WERI-Rb-1 (cell line): ENCODE data around the gene GALNT18.

ENCODE experiments used
- DNase-seq: peaks from one replicate; pipeline ENCODE4 v3.0.0-alpha.2; 2020
- H3K27ac ChIP-seq: fragments of 250-450 bp; sonication (Bioruptor Pico); 2 replicates; pipeline ENCODE4 v1.5.1; 2020; ENCODE audit warnings: mild to moderate bottlenecking, moderate library complexity
- H3K27me3 ChIP-seq: fragments of 250-450 bp; sonication (Bioruptor Pico); 2 replicates; pipeline ENCODE4 v1.5.1; 2021; ENCODE audit warnings: mild to moderate bottlenecking, low read depth, moderate library complexity; ENCODE audit not compliant: insufficient read depth, severe bottlenecking
- H3K36me3 ChIP-seq: fragments of 250-450 bp; sonication (Bioruptor Pico); 2 replicates; pipeline ENCODE4 v1.5.1; 2020; ENCODE audit warnings: mild to moderate bottlenecking, moderate library complexity
- H3K4me3 ChIP-seq: 2 replicates; pipeline ENCODE4 v1.5.1; 2011; ENCODE audit warnings: low read depth, mild to moderate bottlenecking, control low read depth, low read length
- H3K9me3 ChIP-seq: fragments of 250-450 bp; sonication (Bioruptor Pico); 2 replicates; pipeline ENCODE4 v1.5.1; 2021; ENCODE audit warnings: mild to moderate bottlenecking, moderate library complexity; ENCODE audit not compliant: severe bottlenecking
- TF ChIP-seq, protein P1 (sequence below): IDR thresholded peaks from 2 replicates; pipeline ENCODE4 v1.5.1; 2011; ENCODE audit warnings: low read depth, mild to moderate bottlenecking, control low read depth, inconsistent platforms, low read length

The GALNT18 gene

GRCh38 chr11:11320825-11321224, 301.0 kb downstream of the GALNT18 start:
- TF ChIP-seq, protein P1, sequence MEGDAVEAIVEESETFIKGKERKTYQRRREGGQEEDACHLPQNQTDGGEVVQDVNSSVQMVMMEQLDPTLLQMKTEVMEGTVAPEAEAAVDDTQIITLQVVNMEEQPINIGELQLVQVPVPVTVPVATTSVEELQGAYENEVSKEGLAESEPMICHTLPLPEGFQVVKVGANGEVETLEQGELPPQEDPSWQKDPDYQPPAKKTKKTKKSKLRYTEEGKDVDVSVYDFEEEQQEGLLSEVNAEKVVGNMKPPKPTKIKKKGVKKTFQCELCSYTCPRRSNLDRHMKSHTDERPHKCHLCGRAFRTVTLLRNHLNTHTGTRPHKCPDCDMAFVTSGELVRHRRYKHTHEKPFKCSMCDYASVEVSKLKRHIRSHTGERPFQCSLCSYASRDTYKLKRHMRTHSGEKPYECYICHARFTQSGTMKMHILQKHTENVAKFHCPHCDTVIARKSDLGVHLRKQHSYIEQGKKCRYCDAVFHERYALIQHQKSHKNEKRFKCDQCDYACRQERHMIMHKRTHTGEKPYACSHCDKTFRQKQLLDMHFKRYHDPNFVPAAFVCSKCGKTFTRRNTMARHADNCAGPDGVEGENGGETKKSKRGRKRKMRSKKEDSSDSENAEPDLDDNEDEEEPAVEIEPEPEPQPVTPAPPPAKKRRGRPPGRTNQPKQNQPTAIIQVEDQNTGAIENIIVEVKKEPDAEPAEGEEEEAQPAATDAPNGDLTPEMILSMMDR = no peak
- no peak overlapping the region for H3K27ac ChIP-seq
- H3K4me3 ChIP-seq = no peak overlapping the region
- DNase-seq = peak; percentile 19
- no peaks in the 10 kb centered on the region for H3K27me3 ChIP-seq
- no peaks in the 10 kb centered on the region for H3K9me3 ChIP-seq
- no peaks in the 10 kb centered on the region for H3K36me3 ChIP-seq

DNA sequence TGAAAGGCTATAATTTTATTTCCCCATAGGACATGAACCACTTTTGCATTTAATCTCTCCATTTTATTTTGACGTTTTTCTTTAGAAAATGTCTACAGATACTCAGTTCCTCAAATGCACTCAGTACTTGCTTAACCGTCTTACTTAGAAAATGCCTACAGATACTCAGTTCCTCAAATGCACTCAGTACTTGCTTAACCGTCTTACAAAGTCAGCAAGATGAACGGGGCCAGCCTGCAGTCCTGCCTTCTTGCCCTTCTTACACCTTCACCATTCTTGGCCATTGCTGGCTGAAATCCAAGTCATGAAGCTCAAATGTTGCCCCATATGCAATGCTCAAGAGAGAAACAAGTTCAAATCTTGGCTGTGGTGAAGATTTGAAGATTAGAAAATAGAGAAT, 302.8 kb downstream of the GALNT18 start:
- no peak for DNase-seq
- Histone ChIP-seq H3K9me3 (no peaks in the 10 kb centered on the region), H3K27ac (no peak overlapping the region), H3K36me3 (no peaks in the 10 kb centered on the region), H3K27me3 (no peaks in the 10 kb centered on the region), H3K4me3 (no peak overlapping the region)
- TF ChIP-seq, protein P1 = no peak

- Histone ChIP-seq H3K9me3 (no peaks in the 10 kb centered on the region), H3K27me3 (no peaks in the 10 kb centered on the region), H3K36me3 (no peaks in the 10 kb centered on the region), H3K4me3 (no peak overlapping the region), H3K27ac (no peak overlapping the region)
- DNase-seq = no peak
- TF ChIP-seq, protein P1 = no peak
These were observed 303.3 kb downstream of the GALNT18 start for GRCh38 chr11:11318461-11318860.

DNA sequence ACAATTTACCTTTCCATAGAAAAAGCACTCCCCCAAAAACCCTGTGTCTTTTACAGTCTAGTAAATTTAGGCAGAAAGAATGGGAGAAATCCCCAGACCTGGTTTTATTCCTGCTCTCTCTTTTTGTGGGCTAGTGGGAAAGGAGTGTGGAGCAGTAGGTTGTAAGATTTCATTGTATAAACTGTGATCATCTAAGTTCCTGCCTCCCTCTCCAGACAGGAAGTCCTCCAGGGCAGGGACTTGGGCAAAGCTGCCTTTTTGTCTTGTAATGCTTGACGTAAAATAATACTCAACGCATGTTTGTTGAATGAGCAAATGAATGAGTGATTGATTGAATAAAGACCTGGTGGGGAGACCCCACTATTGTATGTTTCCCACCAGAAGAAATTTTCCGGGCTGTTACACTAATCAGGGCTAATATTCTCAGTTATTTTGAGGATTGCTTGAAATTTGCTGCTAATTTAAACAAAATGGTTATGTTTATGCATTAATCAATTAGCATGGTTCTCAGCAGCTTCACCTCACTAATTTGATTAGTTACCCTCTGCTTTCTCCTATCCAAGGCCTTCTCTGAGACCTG, 305.1 kb downstream of the GALNT18 start:
- H3K9me3 ChIP-seq = no peaks in the 10 kb centered on the region
- no peak for DNase-seq
- H3K36me3 ChIP-seq = no peaks in the 10 kb centered on the region
- TF ChIP-seq, protein P1 = no peak
- H3K27me3 ChIP-seq = no peaks in the 10 kb centered on the region
- H3K27ac ChIP-seq = no peak overlapping the region
- no peak overlapping the region for H3K4me3 ChIP-seq

DNA sequence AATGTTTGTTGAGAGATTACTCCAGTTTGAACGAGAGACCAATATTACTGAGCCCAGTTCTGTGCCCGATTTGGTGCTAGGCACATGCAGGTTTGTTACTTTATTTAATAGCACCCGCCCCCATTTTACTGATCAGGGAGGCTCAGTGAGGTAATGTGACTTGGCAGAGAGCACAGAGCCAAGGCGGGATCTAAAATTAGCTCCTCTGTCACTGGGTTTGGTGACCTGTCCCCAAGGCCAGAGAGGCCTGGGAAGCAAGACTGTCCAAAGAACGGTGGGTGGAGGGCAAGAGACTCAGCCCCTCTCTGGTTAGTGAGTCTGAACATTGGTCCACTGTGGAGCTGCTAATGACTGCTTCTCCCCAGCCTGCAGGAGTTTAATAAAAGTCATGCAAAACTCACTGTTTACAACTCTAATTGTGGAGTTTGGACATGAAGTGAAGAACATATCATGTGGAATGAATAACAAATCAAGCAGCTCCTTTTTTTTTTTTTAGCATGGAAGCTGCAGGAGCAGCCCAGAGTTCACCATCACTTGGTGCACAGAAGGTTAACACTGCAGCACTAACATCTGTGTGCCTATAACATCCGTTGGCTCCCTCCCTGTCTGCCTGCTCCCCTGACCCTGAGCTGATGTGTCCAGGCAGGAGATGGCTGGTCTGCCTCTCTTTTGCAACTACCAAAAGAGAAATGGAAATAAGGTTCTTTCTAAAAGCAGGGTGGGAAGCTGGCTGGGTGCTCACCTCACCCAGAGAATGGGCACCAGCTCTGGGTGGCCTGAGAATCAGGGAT, 307.7 kb downstream of the GALNT18 start:
- no peaks in the 10 kb centered on the region for H3K9me3 ChIP-seq
- no peaks in the 10 kb centered on the region for H3K36me3 ChIP-seq
- no peak for DNase-seq
- TF ChIP-seq, protein P1 = no peak
- no peak overlapping the region for H3K4me3 ChIP-seq
- H3K27me3 ChIP-seq = no peaks in the 10 kb centered on the region
- H3K27ac ChIP-seq = no peak overlapping the region
